Endodermal cell (in vitro differentiated cells): Measurements from ENCODE around the gene MACROD1. TPM values are rescaled to one million over a fixed set of nuclear protein-coding genes. Genes with fewer than 3 reads are reported as not detected.

Source experiments
- DNase-seq: peaks from one replicate; pipeline ENCODE4 v3.0.0-alpha.2; 2017
- H3K27ac ChIP-seq: 2 replicates; pipeline ENCODE4 v1.5.1; 2013; ENCODE audit warnings: mild to moderate bottlenecking, low read depth, low read length, moderate library complexity
- H3K27me3 ChIP-seq: 2 replicates; pipeline ENCODE4 v1.6.1; 2013; ENCODE audit warnings: mild to moderate bottlenecking, low read length, moderate library complexity; ENCODE audit not compliant: insufficient read depth, control insufficient read depth, poor library complexity, severe bottlenecking
- H3K36me3 ChIP-seq: 2 replicates; pipeline ENCODE4 v1.7.0; 2013; ENCODE audit warnings: mild to moderate bottlenecking, low read length, moderate library complexity; ENCODE audit not compliant: control insufficient read depth, insufficient read depth
- H3K4me1 ChIP-seq: one replicate; pipeline ENCODE4 v1.7.0; 2013; ENCODE audit warnings: low read length; ENCODE audit not compliant: control insufficient read depth, insufficient read depth
- H3K4me3 ChIP-seq: 2 replicates; pipeline ENCODE4 v1.5.1; 2013; ENCODE audit warnings: mild to moderate bottlenecking, low read length, moderate library complexity
- H3K9ac ChIP-seq: 2 replicates; pipeline ENCODE4 v1.6.1; 2013; ENCODE audit warnings: mild to moderate bottlenecking, low read length, moderate library complexity; ENCODE audit not compliant: poor library complexity, severe bottlenecking; ENCODE audit errors: extremely low read depth
- H3K9me3 ChIP-seq: 2 replicates; pipeline ENCODE4 v1.6.1; 2013; ENCODE audit warnings: mild to moderate bottlenecking, low read length, moderate library complexity; ENCODE audit not compliant: control insufficient read depth
- H3K27ac Mint-ChIP-seq: 2 replicates; pipeline ENCODE4 v1.8.0; 2020; ENCODE audit warnings: mixed read lengths
- H3K27me3 Mint-ChIP-seq: 2 replicates; pipeline ENCODE4 v1.8.0; 2021; ENCODE audit warnings: mild to moderate bottlenecking, mixed read lengths; ENCODE audit not compliant: insufficient read depth
- H3K36me3 Mint-ChIP-seq: 2 replicates; pipeline ENCODE4 v1.8.0; 2020; ENCODE audit warnings: low read depth, mixed read lengths
- H3K4me1 Mint-ChIP-seq: 2 replicates; pipeline ENCODE4 v1.8.0; 2020; ENCODE audit warnings: mixed read lengths
- H3K4me3 Mint-ChIP-seq: 2 replicates; pipeline ENCODE4 v1.8.0; 2020; ENCODE audit warnings: mild to moderate bottlenecking, moderate library complexity, mixed read lengths
- H3K9me3 Mint-ChIP-seq: 2 replicates; pipeline ENCODE4 v1.8.0; 2020; ENCODE audit warnings: mild to moderate bottlenecking, mixed read lengths
- WGBS, 2 experiments: methylation state at CpG; one replicate each; pipeline versions ENCODE4 v1.1.5 to v1.1.7; 2013; ENCODE audit warnings: missing lambda C conversion rate in 2 of 2, mixed read lengths in 1 of 2; ENCODE audit not compliant: insufficient coverage in 1 of 2, insufficient read length in 1 of 2; 5-methylcytosine and 5-hydroxymethylcytosine counted together
- total RNA-seq, 2 donors: library from RNA; stranded (reverse); fragmentation: NEBNext Ultra II Directional in 1 of 2; extraction: Animal tissue kit (Norgen Biotek cat#: 25700) in 1 of 2; gene quantifications; 2 replicates in 1 of 2; 3 replicates in 1 of 2; pipeline ENCODE4 v1.2.1, GENCODE V29; 2021
- TF ChIP-seq, protein P1 (sequence below): fragments of 200-600 bp; sonication (generic); conservative IDR thresholded peaks from 2 replicates; pipeline ENCODE4 v1.5.0; 2021; ENCODE audit warnings: antibody characterized with exemption, mild to moderate bottlenecking

Gene MACROD1
- total RNA-seq, 2 donors from 2014 or later: 23.0 to 41.9 TPM

DNA sequence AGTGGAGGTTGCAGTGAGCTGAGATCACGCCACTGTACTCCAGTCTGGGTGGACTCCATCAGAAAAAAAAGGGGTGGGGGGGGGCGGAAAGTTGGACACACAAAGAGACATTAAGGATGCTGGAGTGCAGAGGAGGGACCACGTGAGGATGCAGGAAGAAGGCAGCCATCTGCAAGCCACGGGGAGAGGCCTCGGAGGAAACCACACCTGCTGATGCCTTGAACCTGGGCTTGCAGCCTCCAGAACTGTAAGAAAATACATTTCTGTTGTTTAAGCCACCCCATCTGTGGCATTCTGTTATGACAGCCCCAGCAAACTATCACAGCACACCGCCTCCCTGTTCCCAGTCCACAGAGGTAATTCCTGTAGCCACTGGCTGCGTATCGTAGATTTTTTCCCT lies 10.8 kb upstream of the MACROD1 start:
- TF ChIP-seq, protein P1, sequence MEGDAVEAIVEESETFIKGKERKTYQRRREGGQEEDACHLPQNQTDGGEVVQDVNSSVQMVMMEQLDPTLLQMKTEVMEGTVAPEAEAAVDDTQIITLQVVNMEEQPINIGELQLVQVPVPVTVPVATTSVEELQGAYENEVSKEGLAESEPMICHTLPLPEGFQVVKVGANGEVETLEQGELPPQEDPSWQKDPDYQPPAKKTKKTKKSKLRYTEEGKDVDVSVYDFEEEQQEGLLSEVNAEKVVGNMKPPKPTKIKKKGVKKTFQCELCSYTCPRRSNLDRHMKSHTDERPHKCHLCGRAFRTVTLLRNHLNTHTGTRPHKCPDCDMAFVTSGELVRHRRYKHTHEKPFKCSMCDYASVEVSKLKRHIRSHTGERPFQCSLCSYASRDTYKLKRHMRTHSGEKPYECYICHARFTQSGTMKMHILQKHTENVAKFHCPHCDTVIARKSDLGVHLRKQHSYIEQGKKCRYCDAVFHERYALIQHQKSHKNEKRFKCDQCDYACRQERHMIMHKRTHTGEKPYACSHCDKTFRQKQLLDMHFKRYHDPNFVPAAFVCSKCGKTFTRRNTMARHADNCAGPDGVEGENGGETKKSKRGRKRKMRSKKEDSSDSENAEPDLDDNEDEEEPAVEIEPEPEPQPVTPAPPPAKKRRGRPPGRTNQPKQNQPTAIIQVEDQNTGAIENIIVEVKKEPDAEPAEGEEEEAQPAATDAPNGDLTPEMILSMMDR: no peak
- Mint-ChIP-seq H3K4me3 (no peak overlapping the region), H3K36me3 (peaks cover 12% of the 10 kb centered on the region), H3K9me3 (peaks cover 11% of the 10 kb centered on the region), H3K4me1 (peaks cover 5% of the 10 kb centered on the region), H3K27me3 (peaks cover 6% of the 10 kb centered on the region), H3K27ac (no peak overlapping the region)
- peaks cover 3% of the 10 kb centered on the region for H3K4me1 ChIP-seq
- no peaks in the 10 kb centered on the region for H3K27me3 ChIP-seq
- H3K4me3 ChIP-seq: no peak overlapping the region
- peaks cover 9% of the 10 kb centered on the region for H3K9me3 ChIP-seq
- DNase-seq: no peak
- H3K36me3 ChIP-seq: no peaks in the 10 kb centered on the region
- H3K9ac ChIP-seq: no peak overlapping the region
- no peak overlapping the region for H3K27ac ChIP-seq
- WGBS, 2 experiments: 93 to 94% methylated on average over 4 to 8 of the region's 8 CpGs

DNA sequence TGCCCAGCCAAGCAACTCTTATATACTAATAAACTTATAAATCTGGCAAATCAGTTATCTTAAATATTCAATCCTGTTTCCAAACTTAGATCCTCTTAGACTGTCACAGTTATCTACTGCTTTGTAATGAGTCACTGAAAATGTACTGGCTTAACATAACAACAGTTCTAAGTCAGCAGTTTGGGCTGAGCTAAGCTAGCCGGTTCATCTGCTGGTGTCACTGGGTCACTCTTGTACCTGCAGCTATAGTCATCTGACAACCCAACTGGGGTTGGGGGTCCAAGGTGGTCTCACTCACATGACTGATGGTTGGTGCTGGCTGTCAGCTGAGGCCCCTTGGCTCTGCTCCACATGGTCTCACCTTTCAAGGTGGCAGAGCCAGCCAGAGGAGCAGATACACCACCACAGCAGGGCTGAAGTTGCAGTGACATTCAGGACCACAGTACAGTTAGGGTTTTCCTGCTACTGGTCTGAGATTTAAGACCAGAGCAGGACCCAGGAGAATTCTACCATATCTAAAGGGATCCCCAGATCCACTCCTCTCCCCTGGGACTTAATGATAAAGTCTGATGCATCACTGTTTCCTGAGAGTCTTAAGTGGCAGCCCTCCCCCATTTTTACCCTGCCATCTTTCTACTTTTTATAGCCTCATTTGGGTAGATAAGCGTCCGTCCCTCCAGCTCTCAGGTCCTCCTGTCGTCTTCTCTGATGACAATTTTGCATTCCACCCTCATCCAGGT lies 7.9 kb upstream of the MACROD1 start:
- H3K36me3 ChIP-seq: no peaks in the 10 kb centered on the region
- H3K4me1 ChIP-seq: no peaks in the 10 kb centered on the region
- no peak overlapping the region for H3K9ac ChIP-seq
- no peak for DNase-seq
- peaks cover 4% of the 10 kb centered on the region for H3K4me1 Mint-ChIP-seq
- H3K27ac Mint-ChIP-seq: no peak overlapping the region
- H3K27me3 ChIP-seq: no peaks in the 10 kb centered on the region
- H3K36me3 Mint-ChIP-seq: peaks cover 9% of the 10 kb centered on the region
- H3K9me3 ChIP-seq: peaks cover 9% of the 10 kb centered on the region
- H3K9me3 Mint-ChIP-seq: peaks cover 17% of the 10 kb centered on the region
- no peak overlapping the region for H3K4me3 ChIP-seq
- H3K27me3 Mint-ChIP-seq: peaks cover 10% of the 10 kb centered on the region
- WGBS, 2 experiments: 93 to 96% methylated on average over 4 of the region's 4 CpGs
- H3K4me3 Mint-ChIP-seq: no peak overlapping the region
- no peak overlapping the region for H3K27ac ChIP-seq
- TF ChIP-seq, protein P1: no peak

DNA sequence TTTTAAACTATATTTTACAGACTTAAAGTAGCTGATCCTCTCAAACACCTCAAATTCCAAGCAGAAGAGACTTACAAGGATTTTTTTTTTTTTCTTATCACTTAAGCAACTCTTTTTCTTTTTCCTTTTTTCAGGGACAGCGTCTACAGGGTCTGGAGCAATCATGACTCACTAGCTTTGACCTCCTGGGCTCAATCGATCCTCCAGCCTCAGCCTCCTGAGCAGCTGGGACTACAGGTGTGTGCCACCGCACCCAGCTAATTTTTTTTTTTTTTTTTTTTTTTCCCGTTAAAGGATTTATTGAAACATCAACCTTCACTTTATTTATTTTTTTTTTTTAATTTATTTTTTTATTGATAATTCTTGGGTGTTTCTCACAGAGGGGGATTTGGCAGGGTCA lies 4.5 kb upstream of the MACROD1 start:
- Mint-ChIP-seq H3K4me3 (no peak overlapping the region), H3K36me3 (peaks cover 3% of the 10 kb centered on the region), H3K27ac (no peak overlapping the region), H3K9me3 (peaks cover 17% of the 10 kb centered on the region), H3K27me3 (peaks cover 14% of the 10 kb centered on the region), H3K4me1 (peaks cover 7% of the 10 kb centered on the region)
- WGBS, 2 experiments: 89 to 90% methylated on average over 1 to 2 of the region's 4 CpGs
- Histone ChIP-seq H3K4me1 (no peaks in the 10 kb centered on the region), H3K27ac (no peak overlapping the region), H3K27me3 (no peaks in the 10 kb centered on the region), H3K9me3 (peaks cover 9% of the 10 kb centered on the region), H3K4me3 (no peak overlapping the region), H3K9ac (no peak overlapping the region), H3K36me3 (no peaks in the 10 kb centered on the region)
- TF ChIP-seq, protein P1: no peak
- no peak for DNase-seq
